ENCODE results near the gene SEL1L. TPM values are rescaled to one million over a fixed set of nuclear protein-coding genes. Genes with fewer than 3 reads are reported as not detected.

The SEL1L gene
- total RNA-seq, result 114 and 127 TPM in 2 replicates

GRCh38 chr14:81533536-81534343, at the start of gene SEL1L:
Gene SEL1L, minus strand, starts transcription at chr14:81533853. Its CDS starts 109 bp downstream, at chr14:81533744.

Other genes with a start within 250 kb of the SEL1L start
- gene STON2, start 133.5 kb downstream of the SEL1L start, total RNA-seq, result 0.28 and 0.46 TPM in 2 replicates

Measured in smooth muscle cell of bladder (primary cell).